GF-D8 (cell line): Measurements from ENCODE around the gene TBC1D22A.
"Not testable (repeated sequence)": the region's sequence is repeated elsewhere in the genome, so short reads cannot be mapped to it uniquely, and the experiment has no call there.

Source experiments
- DNase-seq: peaks from one replicate; lab custom pipeline; 2025; lab: John Stamatoyannopoulos, UW

The TBC1D22A gene

DNA sequence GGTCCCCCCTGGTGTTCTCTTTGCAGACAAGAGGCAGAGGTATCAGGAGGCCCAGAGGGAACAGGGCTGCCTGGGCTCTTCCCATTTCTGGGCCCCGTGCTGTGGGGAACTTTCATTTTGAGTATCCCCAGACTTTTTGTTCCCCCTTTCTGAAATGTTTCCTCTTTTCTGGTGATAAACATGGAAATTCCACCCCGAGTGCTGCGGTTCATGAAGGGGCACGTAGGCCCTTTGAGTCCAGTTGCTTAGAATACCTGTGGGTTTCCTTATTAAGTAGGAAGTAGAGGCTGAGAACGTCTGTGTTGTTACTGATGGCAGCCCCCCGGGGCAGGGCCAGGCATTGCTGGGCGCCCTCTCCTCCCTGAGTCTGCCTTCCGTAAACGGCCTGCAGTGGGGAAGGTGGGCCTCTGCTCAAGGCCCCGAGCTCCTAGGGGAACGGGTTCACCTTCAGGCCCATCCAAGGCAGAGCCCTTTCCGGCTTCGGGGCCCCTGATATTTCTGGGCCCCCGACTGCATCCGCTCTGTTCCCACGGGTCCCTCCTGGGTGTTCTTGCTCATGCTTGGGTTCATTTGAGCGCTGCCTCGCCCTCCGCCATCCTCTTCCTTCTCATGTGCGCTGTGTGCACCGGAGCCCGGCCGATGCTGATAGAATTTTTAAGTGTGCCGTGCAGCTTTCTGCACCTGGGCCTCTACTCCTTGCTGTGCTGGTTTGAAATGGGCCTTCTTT, 12.0 kb downstream of the TBC1D22A start:
- DNase-seq, result no peak

DNA sequence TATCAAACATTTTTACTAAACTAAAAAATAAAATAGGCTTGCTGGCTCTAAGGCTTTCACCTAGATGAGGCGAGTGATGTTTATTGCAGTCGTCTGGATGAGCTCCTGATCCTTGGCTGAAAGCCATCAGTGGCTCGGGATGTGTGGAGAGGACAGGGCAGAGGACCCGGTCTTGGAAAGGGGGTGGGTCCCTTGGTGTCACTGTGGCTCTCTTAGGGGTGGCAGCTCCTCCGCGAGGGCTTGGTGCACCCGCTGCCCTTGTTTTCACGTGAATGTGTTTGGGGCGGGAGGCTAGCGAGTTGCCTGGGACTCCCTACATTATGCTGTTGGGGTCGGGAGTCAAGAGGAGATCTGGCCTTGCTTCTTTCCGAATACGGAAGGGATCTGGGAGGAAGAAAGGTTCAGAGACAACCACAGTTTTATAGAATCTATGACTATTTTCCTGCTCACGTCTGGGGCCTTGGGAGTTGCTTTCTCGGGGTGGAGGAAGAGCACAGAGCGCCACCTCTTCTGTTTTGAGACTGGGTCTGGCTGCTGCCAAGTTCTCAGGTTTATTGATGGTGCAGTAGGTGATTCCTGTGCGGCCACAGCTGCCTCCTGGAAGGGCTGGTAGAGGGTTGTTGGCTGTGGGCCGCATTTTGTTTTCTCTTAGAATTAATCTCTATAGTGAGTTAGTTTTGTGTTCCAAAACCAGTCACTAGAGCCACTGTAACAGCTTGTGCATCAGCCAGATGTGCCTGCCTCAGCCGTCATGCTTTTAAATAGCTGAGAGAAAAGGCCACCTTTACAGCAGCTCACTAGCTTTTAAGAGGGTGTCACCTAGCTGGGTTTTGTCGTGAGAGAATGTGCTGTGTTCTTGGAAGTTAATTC, 12.8 kb downstream of the TBC1D22A start:
- no peak for DNase-seq

DNA sequence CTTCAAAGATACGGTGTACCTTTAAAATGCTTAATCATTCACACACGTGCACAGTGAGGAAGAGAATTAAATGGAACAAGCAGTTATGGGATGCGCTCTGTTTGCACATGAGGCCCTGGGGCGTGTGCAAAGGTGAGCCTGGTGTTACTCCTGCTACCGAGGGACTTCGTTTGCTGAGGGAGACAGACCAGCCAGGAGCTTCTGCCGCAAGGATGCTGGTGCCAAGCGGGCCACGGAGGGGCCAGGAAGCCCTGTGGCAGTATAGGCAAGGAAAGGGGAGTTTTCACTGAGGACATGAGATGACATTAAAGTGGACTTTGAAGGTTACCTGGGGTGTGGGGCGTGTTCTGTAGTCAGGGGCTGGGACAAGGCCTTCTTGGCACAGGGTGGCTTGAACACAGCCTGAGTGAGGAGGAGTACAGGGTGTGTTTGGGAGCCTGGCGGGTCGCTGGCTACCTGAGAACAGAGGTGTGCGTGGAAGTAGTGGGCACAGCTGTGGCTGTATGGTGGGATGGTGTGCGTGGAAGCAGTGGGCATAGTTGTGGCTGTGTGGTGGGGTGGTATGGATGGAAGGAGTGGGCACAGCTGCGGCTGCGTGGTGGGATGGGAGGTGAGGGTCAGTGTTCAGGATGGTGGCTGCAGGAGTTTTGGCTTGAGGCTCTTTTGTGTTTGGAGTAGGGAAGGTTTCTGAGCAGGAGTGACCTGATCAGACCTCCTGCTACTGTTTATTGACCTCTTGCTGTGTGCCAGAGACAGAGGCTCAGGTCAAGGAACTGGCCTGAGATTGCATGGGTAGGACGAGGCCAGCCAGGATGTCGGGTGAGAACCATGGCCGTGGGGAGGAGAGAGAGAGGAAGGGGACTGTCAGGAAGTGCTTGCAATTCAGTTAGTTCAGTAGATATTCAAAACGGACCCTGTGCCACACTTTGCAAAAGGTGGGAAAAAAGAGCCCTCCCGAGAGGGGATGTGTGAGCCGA, 13.7 kb downstream of the TBC1D22A start:
- no peak for DNase-seq

DNA sequence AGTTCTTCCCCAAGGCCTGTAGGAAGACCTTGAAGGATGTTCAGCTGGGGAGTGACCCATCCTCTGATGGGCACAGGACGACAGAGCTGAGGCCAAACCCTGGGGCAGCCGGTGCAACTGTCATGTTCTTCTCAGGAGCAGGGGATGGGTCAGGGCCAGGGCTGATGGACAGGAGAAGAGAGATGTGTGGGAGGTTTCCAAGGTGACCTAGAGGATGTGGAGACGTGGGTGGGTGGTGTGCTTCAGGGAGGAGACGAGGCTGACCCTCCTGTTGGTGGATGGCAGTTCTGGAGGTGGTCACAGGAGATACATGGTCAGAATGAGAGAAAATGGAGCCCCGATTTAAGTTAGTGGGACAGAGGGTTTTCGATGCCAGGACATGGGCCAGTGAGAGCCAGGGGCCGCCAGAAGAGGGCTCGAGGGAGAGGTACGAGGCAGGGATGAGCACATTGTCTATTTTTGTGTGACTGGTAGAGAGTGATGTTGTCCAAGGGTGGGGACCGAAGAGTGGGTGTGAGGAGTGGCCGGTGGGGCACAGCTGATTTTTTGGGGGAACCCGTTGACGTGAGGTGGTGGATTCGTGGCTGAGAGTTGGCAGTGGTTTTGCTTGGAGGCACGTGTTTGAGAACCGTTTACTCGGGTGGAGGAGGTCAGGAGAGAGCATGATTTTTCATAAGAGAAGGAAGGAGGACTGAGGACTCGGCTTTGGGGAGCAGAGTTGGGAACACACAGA, 14.6 kb downstream of the TBC1D22A start:
- no peak for DNase-seq

DNA sequence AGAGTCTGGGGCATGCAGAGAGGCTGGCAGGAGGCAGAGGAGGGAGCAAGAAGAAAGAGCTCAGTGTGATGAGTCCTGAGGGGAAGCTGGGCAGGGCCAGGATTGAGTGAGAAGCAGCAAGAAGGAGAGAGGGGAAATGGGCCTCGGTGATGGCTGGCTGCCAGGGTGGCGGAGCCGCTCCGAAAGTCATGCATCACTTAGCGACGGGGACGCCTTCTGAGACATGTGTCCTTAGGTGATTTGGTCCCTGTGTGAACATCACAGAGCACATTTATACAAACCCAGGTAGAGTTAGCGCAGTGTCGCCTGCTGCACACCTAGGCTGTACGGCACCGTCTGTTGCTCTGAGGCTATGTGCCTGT, 15.1 kb downstream of the TBC1D22A start:
- no peak for DNase-seq

DNA sequence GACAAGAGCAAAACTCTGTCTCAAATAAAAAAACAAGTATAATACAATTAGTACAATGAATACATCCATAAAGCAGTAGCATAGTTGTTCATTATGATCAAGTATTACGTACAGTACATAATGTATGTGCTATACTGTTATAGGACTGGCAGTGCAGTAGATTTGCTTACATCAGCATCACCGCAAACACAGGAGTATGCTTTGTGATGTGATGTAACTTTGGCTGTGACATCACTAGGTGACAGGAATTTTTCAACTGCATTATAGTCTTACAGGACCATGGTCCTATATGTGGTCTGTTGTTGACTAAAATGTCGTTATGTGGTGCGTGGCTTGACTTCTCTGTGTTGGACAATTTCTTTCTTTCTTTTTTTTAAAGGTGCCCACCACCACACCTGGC, 16.6 kb downstream of the TBC1D22A start:
- no peak for DNase-seq

DNA sequence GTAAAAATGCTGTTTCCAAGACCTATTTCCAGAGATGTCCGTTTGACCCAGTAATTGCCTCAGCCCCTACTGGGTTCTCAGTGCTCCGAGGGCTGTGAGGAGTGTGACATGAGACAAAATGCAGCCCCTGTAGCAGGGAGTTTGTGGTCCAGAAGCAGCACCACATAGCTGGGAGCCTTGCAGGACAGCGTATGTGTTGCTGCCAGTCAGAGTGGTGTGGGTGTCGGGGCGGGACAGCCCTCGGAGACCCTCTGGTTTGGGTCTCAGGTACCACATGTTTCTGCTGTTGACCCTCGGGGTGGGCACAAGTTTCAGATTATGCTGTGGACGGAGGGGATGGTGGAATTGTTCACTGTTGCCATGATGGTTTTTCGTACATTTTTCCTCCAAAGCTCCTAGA, 17.2 kb downstream of the TBC1D22A start:
- DNase-seq, result no peak

DNA sequence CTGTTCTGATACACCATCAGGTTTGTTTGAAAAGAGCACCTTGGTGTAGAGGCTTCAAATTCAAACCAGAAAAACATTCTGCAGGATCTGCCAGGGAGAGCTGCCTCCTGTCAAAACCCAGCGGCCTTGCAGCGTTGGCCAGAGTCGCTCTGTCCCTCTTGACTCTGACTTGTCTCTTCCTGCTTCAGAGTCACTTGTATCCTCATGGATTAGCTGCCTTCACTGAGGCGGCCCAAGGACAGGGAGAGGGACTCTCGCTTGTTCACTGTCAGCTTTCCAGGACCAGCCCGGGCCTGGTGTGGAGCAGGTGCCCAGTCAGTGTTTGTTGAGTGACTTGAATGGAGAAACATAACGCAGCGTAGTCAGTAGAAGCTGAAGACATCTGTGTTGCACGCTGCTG, 18.0 kb downstream of the TBC1D22A start:
- no peak for DNase-seq

DNA sequence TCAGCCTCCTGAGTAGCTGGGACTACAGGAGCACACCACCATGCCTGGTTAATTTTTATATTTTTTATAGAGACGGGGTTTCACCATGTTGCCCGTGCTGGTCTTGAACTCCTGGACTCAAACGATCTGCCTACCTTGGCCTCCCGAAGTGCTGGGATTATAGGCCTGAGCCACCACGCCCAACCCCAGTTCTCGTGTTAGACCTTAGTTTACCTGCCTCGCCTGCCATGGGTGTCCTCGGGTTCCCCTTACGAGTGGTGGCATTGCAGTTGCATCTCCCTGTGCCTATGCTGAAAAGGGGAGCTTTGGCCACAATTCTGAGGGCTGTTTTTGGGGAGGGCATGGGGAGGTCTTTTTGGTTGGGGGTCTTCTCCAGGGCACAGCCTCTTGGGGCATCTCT, 18.8 kb downstream of the TBC1D22A start:
- no peak for DNase-seq

DNA sequence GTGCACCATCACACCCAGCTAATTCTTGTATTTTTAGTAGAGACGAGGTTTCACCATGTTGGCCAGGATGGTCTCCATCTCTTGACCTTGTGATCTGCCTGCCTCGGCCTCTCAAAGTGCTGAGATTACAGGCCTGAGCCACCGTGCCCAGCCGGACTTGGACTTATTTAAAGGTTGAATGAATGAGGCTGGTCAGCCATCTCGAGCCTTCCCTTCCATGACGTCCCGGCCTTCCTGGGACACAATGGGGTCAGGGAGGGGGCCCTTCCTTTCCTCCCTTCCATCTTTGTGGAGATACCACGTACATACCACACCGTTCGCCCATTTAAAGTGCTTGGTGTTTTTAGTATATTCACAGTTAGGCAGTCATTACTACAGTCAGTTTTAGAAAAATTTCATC, 19.8 kb downstream of the TBC1D22A start:
- not testable (repeated sequence) for DNase-seq

DNA sequence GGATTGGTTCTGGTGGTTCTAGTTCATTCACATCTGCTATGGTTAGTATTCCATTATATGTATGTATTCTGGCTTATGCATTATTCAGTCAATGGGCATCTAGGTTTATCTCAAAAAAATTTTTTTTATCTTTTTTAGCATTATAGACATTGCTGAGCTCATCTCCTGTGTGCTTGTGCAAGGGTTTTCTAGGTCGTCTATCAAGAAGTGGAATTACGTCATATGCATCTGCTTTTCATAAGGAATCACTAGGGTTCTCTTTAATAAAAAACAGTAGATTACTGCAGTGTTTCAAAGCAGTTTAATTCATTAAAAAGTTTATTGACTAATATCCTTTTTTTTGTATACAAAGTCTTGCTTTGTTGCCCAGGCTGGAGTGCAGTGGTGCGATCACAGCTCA, 21.3 kb downstream of the TBC1D22A start:
- no peak for DNase-seq

DNA sequence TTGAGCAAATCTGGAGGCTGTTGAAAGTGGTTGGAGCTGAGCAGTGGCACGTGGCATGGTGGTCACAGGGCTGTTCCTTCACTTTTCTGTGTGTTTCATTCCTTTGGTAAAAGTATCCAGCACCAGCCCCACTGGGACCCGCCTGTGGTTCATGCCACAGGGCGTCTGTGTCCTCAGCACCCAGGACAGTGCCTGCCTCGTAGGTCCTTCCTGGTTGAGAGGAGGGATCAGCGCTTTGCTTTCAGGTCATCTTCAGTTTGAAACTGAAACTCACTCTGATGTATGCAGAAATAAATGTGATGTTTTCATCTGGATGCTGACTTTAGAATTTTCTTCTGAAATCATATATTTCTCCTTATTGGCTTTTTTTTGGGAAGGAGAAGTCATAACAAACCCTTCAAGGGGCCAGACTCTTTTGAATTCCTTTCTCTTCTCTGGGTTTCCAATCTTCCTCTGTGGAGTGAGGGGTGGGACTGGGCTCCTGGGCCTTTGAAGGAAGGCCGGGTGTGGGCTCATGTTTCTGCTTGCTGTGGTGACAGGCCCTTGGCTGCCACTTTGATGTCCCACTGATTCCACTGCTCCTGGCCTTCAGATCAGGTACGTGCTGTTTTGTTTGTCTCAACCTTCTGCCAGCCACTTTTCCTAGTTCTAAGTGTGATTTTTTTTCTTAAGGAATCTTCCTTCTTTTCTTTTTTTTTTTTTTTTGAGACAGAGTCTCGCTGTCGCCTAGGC, 26.2 kb downstream of the TBC1D22A start:
- DNase-seq, result no peak

DNA sequence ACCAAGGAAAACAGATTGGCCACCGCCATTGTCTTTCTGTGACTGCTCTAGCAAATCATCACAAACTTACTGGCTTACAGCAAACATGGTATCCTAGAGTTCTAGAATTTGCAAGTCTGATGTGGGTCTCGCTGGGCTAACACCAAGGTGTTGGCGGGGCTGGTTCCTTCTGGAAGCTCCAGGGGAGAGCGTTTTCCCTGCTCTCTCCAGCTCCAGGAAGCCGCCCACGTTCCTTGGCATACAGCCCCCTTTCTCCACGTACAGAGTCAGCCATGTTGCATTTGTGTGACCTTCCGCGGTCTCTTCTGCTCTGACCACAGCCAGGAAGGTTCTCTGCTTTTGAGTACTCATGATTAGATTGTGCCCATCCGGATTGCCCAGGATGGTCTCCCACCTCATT, 27.5 kb downstream of the TBC1D22A start:
- DNase-seq, result no peak

DNA sequence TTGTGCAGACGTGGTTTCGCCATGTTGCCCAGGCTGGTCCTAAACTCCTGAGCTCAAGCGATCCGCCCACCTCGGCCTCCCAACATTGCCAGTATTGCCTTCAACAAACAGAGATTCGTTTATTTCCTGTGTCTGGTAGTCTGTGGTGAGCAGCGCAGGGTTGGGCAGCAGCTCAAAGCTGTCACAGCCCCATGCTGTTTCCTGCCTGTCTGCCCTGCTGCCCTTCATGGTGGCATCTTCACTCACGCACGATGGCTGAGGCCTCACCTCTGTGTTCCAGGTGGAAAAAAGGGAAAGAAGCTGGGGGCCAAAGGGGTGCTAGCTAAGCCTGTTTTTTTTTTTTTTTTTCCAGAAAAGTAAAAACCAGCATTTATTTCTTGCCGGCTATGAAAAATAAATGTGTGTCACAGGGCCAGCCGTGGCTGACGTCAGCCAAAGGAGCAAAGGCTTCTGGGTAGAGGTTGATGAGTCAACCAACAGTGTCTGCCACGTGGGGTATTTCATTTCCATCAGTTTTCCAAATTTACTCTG, 28.8 kb downstream of the TBC1D22A start:
- DNase-seq, result no peak

DNA sequence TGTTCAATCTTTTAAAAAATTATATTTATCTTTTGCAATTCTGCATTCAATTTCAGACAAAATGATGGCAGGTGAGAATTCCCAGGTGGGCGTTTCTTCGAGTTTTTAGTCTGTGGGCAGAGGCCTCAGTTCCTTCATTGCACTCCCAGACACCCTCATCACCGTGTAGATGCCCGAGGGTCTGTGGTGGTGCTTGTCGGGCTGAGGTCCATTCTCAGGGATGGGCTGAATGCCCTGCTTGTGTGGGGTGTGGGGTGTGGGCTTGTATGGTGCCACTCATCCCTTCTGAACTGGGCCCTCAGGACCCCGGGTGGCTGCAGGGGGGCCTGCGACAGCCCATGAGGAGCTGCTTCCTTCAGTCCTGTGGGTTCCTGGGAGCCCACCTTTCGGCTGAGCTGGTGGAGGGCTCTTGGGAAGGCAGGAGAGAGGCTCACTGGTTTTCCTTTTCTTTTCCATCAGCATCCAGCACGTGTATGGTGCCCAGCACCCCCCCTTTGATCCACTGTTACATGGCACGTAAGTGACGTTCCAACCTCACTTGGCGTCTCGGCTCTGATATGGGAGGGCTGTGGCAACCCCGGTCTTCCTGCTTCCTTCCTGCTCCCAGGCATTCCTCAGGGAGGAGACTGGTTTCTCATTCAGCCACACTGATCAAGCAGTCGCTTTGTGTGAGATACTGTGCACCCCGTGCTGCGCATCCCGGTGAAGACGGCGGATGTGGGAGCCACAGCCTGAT, 29.8 kb downstream of the TBC1D22A start:
- no peak for DNase-seq

DNA sequence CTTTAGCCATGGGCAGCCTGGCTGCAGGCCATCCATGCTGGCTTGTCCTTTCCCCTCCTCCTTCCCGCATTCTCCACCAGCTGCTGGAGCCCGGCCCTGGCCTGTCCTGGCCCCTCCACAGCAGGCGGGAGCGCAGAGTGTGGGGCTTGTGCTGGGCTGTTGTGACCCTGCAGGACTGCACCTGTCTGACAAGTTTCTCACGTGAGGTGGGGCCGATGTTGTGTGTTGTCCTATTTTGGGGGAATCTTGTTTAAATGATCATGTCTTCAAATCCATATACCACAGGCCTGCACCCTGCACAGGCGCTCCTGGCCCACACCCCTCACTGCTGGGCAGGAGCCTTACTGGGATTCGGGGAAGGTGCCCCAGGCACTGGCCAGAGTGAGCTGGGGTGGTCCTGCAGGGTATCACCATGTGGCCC, 30.4 kb downstream of the TBC1D22A start:
- DNase-seq, result no peak

DNA sequence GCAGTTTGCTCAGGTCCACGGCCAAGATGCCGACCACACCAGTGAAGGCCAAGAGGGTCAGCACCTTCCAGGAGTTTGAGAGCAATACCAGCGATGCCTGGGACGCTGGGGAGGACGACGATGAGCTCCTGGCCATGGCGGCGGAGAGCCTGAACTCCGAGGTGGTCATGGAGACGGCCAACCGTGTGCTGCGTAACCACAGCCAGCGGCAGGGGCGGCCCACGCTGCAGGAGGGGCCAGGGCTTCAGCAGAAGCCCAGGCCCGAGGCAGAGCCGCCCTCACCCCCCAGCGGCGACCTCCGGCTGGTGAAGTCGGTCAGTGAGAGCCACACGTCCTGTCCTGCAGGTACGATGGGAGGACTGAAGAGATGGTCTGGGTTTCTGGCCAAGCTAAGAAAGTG, 31.0 kb downstream of the TBC1D22A start:
- no peak for DNase-seq

DNA sequence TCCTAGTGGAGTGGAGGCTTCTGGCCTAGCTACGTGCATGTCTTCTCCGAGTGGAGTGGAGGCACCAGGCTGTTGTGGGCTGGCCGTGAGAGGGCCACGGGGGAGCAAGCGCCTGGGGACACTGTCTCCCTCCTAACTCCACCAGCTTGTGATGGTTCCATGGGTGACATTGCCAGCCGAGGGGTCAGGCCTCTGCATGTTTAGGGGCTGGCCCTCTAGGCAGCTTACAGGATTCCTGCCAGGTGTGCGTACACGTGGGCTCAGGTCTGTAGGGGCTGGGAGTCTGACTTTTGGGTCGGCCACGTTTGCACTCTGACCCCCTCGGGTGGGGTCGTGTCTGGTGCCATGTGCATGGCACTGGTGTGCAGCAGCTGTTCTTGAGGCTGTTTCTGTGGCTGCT, 31.6 kb downstream of the TBC1D22A start:
- no peak for DNase-seq

DNA sequence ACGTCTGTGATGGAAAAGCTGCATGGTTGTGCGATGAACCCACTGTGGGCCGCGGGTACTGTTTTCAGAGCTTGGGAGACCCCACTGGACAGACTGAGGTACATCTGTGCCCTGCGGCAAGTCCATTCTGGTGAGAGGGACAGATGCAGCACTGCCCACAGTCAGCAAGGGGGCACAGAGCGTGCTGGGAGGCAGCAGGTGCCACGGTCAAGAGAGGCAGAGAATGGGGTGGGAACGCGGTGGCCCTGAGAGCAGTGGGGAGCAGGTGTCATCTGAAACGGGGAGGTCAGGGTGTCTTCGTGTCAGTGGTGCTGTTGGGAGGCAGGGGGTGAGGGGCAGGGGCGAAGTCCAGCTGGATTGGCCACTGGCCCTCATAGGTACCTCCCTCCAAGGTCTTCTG, 32.0 kb downstream of the TBC1D22A start:
- DNase-seq, result no peak

DNA sequence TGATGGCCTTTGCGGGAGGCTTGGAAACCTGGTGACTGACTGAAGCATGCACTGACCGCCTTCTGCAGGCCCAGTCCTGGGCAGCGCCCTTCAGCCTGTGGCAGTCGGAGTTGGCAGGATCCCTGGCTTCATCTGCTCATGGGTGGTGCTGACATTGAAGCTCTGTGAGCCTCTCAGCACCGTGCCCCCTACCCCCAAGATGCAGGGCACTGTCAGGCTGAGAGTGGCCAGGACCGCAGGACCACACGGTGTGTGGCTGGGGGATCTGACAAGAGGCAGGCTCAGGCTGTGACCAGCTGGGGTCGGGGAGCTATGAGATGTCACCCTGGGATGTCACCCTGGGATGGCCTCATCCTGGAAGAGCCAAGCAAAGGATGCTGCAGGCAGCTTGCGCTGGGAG, 32.7 kb downstream of the TBC1D22A start:
- no peak for DNase-seq
